ENCODE measurements around the gene ATN1. TPM values are rescaled to one million over a fixed set of nuclear protein-coding genes. Genes with fewer than 3 reads are reported as not detected.
A peak's percentile ranks its signal among the peaks of the same experiment; 100 is the strongest.
"Not testable (repeated sequence)": the region's sequence is repeated elsewhere in the genome, so short reads cannot be mapped to it uniquely, and the experiment has no call there.

Gene ATN1
- total and polyA plus RNA-seq, 2 of the 4 experiments (the other 2 are of a cell fraction) = 3.4 to 58.7 TPM

DNA sequence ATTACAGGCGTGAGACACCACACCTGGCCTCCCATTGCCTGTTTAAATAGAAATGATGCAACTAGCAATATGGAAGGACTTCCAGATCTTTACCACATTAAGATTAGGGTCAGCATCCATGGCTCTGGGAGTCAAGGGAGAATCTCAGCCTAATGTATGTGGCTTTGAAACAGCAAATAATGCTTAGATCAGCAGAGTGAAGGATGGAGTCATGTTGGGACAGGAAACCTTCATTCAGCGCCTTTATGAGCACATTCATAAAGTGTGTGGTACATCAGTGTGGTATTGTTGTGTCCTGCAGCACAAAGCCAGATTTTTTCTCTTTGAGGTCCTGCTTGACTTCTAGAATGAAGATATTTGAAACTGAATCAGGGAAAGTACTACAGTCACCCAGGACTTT lies 39.4 kb upstream of the ATN1 start:
- H4K8ac ChIP-seq (ENCODE audit: low read depth in 2 of 2, low read length in 2 of 2) = no peak overlapping the region
- TF ChIP-seq, protein P1, sequence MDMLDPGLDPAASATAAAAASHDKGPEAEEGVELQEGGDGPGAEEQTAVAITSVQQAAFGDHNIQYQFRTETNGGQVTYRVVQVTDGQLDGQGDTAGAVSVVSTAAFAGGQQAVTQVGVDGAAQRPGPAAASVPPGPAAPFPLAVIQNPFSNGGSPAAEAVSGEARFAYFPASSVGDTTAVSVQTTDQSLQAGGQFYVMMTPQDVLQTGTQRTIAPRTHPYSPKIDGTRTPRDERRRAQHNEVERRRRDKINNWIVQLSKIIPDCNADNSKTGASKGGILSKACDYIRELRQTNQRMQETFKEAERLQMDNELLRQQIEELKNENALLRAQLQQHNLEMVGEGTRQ (IDR thresholded peaks at IDR 0.05; ENCODE audit: low read depth, low read length) = no peak
- TF ChIP-seq MAFK (IDR thresholded peaks at IDR 0.05; ENCODE audit: low read depth, low read length) (peak; percentile 80), MXI1 (IDR thresholded peaks at IDR 0.05; ENCODE audit: borderline replicate concordance, low read depth, low read length) (no peak), POLR2A (IDR thresholded peaks at IDR 0.05; ENCODE audit: low read depth, low read length) (no peak)
- H2AK5ac ChIP-seq (ENCODE audit: low read depth, low read length) = no peak overlapping the region
- POLR2A ChIA-PET (ENCODE audit: unreplicated experiment) = no interaction called here
- peaks cover 5 to 20% of the 10 kb centered on the region in 2 experiments; a peak in 3 of 4 replicates for H3K79me1 ChIP-seq (ENCODE audit: low read depth in 1 of 2, low read length in 2 of 2)
- H2BK5ac ChIP-seq (ENCODE audit: low read depth, low read length, poor library complexity, severe bottlenecking) = no peak overlapping the region
- no CpG with 5 or more reads among the region's 2 CpGs for WGBS, 2 experiments (ENCODE audit: extremely low coverage in 2 of 2, insufficient read length in 1 of 2)
- H3K27me3 ChIP-seq (ENCODE audit: control insufficient read depth, insufficient read depth, low read length) = no peaks in the 10 kb centered on the region
- H3K4me1 ChIP-seq (ENCODE audit: control insufficient read depth, insufficient read depth, low read length) = peaks cover 2% of the 10 kb centered on the region; the same call in 1 of the 2 replicates
- 0 out of 2 replicates have a peak, but pooled peaks cover 12% of the 10 kb centered on the region for H3K9me1 ChIP-seq (ENCODE audit: insufficient read depth, low read length)
- H2AK9ac ChIP-seq (replicated peaks; ENCODE audit: low read depth, low read length, poor library complexity) = no peak overlapping the region
- no peak overlapping the region for H3K56ac ChIP-seq (ENCODE audit: extremely low read depth, insufficient read depth, low read length)
- dilution Hi-C loops (cut with HindIII; ENCODE audit: low sequenced_read_pairs, unreplicated experiment) = no loop called here
- no peak overlapping the region for H3K14ac ChIP-seq (replicated peaks; ENCODE audit: low read depth, low read length)
- H3K27ac ChIP-seq (ENCODE audit: insufficient read depth, low read length) = no peak overlapping the region
- intact Hi-C loops (cut with micrococcal nuclease) = no loop called here
- DNase-seq (no peak), ATAC-seq (ENCODE audit: low read depth) (no peak)
- BruUV-seq (replicated peaks) = no TSS peak
- H3K9me3 ChIP-seq (ENCODE audit: control insufficient read depth, insufficient read depth, low read length) = no peaks in the 10 kb centered on the region
- H3K23ac ChIP-seq (ENCODE audit: low read depth, low read length) = no peak overlapping the region
- no peak overlapping the region for H3K4me3 ChIP-seq (ENCODE audit: insufficient read depth, low read depth, low read length)
- no peak overlapping the region for H4K91ac ChIP-seq (ENCODE audit: insufficient read depth, low read depth, low read length)
- no peak overlapping the region for H3K18ac ChIP-seq (ENCODE audit: low read depth, low read length)
- H2AFZ ChIP-seq (replicated peaks; ENCODE audit: low read length, poor library complexity) = no peak overlapping the region
- no peak overlapping the region for H3K9ac ChIP-seq (ENCODE audit: low read depth, low read length)
- H3K36me3 ChIP-seq (ENCODE audit: control insufficient read depth, insufficient read depth, low read length) = peaks cover 17% of the 10 kb centered on the region
- no peak overlapping the region for H3K4ac ChIP-seq (ENCODE audit: low read depth, low read length)
- no peaks in the 10 kb centered on the region for H4K20me1 ChIP-seq (ENCODE audit: insufficient read depth, low read length)
- in situ Hi-C loops (cut with MboI; ENCODE audit: low sequenced_read_pairs) = no loop called here
- CTCF ChIA-PET = no interaction called here
- no peak overlapping the region for H2BK120ac ChIP-seq (ENCODE audit: low read depth, low read length)
- H2BK15ac ChIP-seq (ENCODE audit: low read depth, low read length) = no peak overlapping the region
- no peak overlapping the region for H3K4me2 ChIP-seq (ENCODE audit: low read depth, low read length)
- H4K5ac ChIP-seq (ENCODE audit: low read depth, low read length) = no peak overlapping the region
- no peak overlapping the region for H2BK20ac ChIP-seq (ENCODE audit: low read depth, low read length)

DNA sequence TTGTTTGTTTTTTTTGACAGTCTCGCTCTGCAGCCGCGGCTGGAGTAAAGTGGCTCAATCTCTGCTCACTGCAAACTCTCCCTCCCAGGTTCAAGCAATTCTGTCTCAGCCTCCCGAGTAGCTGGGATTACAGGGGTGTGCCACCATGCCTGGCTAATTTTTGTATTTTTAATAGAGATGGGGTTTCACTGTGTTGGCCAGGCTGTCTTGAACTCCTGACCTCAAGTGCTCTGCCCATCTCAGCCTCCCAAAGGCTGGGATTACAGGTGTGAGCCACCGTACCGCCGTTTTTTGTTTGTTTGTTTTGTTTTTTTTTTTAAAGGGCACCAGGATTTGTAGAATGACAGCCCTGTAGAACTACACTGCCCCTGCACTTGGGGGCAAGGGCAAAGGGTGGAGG lies 39.0 kb upstream of the ATN1 start:
- H2AK9ac ChIP-seq (replicated peaks; ENCODE audit: low read depth, low read length, poor library complexity); H3K18ac ChIP-seq (ENCODE audit: low read depth, low read length); ATAC-seq (ENCODE audit: low read depth); H3K56ac ChIP-seq (ENCODE audit: extremely low read depth, insufficient read depth, low read length); H4K20me1 ChIP-seq (ENCODE audit: insufficient read depth, low read length); H3K27ac ChIP-seq (ENCODE audit: insufficient read depth, low read length); H3K4me2 ChIP-seq (ENCODE audit: low read depth, low read length); H3K9ac ChIP-seq (ENCODE audit: low read depth, low read length); H3K14ac ChIP-seq (replicated peaks; ENCODE audit: low read depth, low read length); H2BK5ac ChIP-seq (ENCODE audit: low read depth, low read length, poor library complexity, severe bottlenecking); H2BK20ac ChIP-seq (ENCODE audit: low read depth, low read length); H2AFZ ChIP-seq (replicated peaks; ENCODE audit: low read length, poor library complexity); H4K91ac ChIP-seq (ENCODE audit: insufficient read depth, low read depth, low read length); H3K4ac ChIP-seq (ENCODE audit: low read depth, low read length); H3K27me3 ChIP-seq (ENCODE audit: control insufficient read depth, insufficient read depth, low read length); H3K4me1 ChIP-seq (ENCODE audit: control insufficient read depth, insufficient read depth, low read length); H2AK5ac ChIP-seq (ENCODE audit: low read depth, low read length); H2BK120ac ChIP-seq (ENCODE audit: low read depth, low read length); intact Hi-C loops (cut with micrococcal nuclease); H3K4me3 ChIP-seq (ENCODE audit: insufficient read depth, low read depth, low read length); BruUV-seq (replicated peaks); POLR2A ChIA-PET (ENCODE audit: unreplicated experiment); in situ Hi-C loops (cut with MboI; ENCODE audit: low sequenced_read_pairs); H4K5ac ChIP-seq (ENCODE audit: low read depth, low read length); dilution Hi-C loops (cut with HindIII; ENCODE audit: low sequenced_read_pairs, unreplicated experiment); H3K23ac ChIP-seq (ENCODE audit: low read depth, low read length); H4K8ac ChIP-seq (ENCODE audit: low read depth in 2 of 2, low read length in 2 of 2); H3K9me3 ChIP-seq (ENCODE audit: control insufficient read depth, insufficient read depth, low read length); DNase-seq; CTCF ChIA-PET; H2BK15ac ChIP-seq (ENCODE audit: low read depth, low read length): not testable (repeated sequence)
- WGBS, 2 experiments (ENCODE audit: extremely low coverage in 2 of 2, insufficient read length in 1 of 2) = no CpG with 5 or more reads among the region's 7 CpGs
- 0 out of 2 replicates have a peak, but pooled peaks cover 12% of the 10 kb centered on the region for H3K9me1 ChIP-seq (ENCODE audit: insufficient read depth, low read length)
- H3K79me1 ChIP-seq (ENCODE audit: low read depth in 1 of 2, low read length in 2 of 2) = peaks cover 5 to 20% of the 10 kb centered on the region in 2 experiments; a peak in 3 of 4 replicates
- H3K36me3 ChIP-seq (ENCODE audit: control insufficient read depth, insufficient read depth, low read length) = peaks cover 14% of the 10 kb centered on the region

All from IMR-90 (cell line).